RPMI7951 (cell line): Measurements from ENCODE around the gene KCNJ18. TPM values are rescaled to one million over a fixed set of nuclear protein-coding genes. Genes with fewer than 3 reads are reported as not detected.
"Not testable (repeated sequence)": the region's sequence is repeated elsewhere in the genome, so short reads cannot be mapped to it uniquely, and the experiment has no call there.

Experiments
- DNase-seq: peaks from one replicate; pipeline ENCODE4 v3.0.0-alpha.2; 2012; ENCODE audit warnings: low read depth
- total RNA-seq: library from RNA; depleted of rRNA; stranded (reverse); fragments of >200 nt; shearing (Covaris generic); gene quantifications from 2 replicates; pipeline ENCODE4 v1.2.3, GENCODE V29; 2014; rRNA removed

The KCNJ18 gene
- total RNA-seq, result not detected in 2 replicates

- DNase-seq, result not testable (repeated sequence)
These were observed at the start of gene KCNJ18 for GRCh38 chr17:21691883-21692703. KCNJ18 (plus strand) TSS chr17:21692523; CDS start chr17:21702787, 10,264 bp downstream.

- DNase-seq, result not testable (repeated sequence)
These were observed 44.2 kb upstream of the KCNJ18 start for GRCh38 chr17:21648125-21648524.

DNA sequence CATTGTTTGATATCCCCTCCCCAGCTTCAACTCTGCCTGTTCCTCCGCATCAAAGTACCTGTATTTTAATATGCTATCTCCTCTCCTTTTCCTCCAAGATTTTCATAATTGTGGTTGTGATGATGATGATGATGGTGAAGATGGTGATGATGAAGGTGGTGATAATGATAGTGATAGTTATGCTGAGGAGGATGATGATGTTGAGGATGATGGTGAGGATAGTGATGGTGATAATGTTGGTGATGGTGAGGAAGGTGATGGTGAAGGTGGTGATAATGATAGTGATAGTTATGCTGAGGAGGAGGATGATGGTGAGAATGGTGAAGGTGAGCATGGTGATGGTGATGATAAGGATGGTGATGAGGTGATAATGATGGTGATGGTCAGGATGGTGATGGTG lies 42.3 kb upstream of the KCNJ18 start:
- not testable (repeated sequence) for DNase-seq

- not testable (repeated sequence) for DNase-seq
These were observed 40.3 kb upstream of the KCNJ18 start for GRCh38 chr17:21652049-21652448.

GRCh38 chr17:21653211-21653610 lies 39.1 kb upstream of the KCNJ18 start:
- DNase-seq, result not testable (repeated sequence)

DNA sequence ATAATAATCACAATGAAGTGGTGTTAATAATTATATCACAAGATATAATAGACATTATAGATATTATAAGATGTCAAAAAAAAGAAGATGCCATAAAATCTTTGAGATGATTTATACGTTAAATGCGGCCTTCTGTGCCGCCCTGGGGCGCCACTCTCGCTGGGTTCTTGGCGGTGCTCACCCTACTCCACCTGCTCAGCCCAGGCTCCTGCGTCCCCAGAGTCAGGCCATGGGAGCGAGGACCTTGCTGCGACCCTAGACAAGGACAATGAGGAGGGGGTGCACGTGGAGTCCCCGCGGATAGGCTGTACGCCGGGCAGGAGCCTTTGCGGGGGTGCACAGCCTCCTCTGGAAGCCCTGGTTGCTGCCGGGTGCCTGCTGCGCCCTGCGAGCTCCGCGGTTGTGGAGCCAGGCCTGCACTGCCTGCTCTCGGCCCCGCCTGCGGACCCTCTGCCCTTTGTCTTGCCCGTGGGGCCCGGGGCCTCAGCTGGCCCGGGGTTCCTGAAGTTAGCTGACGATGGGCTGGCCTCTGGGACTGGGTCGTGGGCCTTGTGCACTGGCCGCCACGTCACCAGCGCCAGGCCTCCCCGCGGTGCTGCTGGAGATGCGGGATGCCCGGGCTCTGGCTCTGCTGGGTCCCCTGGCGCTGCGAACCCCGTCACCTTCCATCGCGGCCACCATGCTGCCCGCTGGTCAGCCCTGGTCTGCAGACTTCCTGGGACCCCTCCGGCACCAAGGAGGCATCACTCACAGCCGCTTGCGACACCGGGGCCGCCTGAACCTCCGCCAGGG lies 35.6 kb upstream of the KCNJ18 start:
- DNase-seq, result not testable (repeated sequence)

GRCh38 chr17:21659635-21660034 lies 32.7 kb upstream of the KCNJ18 start:
- DNase-seq, result not testable (repeated sequence)

GRCh38 chr17:21661455-21661854 lies 30.9 kb upstream of the KCNJ18 start:
- not testable (repeated sequence) for DNase-seq

DNA sequence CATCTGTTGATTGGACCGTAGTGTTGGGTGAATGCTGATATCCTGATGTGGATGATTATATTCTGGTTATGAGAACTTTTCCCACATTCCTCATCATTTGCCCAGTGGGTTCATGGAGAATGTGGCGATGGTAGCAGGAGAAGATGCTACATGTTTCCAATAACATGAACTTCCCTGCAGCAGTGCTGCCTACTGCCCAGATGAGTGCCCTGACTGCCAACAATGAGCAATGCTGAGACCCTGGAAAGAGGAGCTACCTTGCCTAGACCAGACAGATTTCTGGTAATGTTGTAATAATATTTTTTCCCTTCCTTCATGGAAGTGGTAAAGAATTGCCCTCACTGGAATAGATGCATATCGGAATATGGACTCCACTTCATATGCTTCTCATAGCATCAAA lies 29.2 kb upstream of the KCNJ18 start:
- not testable (repeated sequence) for DNase-seq

DNA sequence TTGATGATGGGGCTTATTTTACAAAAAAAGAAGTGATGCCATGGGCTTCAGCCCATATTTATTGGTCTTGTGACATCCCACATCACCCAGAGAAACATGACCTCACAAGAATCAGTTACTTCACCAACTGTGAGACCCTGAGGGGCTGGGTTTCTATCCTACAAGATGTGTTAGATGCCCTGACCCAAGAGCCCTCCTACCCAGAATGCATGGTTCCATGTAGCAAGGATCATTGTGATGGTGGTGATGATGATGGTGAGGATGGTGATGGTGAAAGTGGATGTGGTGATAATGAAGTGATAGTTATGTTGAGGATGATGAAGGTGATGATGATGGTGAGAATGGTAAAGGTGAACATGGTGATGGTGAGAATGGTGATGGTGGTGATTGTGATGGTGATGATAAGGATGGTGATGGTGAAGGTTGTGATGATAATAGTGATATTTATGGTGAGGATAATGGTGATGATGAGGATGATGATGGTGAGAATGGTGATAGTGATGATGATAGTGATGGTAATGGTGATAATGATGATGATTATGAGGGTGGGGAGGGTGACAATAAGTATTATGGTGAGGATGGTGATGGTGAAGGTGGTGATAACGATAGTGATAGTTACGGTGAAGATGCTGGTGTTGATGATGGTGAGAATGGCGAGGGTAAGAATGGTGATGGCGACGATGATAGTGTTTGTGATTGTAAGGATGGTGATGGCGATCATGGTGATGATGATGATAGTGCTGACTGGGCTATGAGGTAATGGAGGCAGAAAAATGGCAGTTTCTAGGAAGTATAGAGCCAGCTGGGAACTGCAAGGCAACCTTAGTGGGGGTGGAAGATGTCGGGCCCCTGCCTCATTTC lies 28.5 kb upstream of the KCNJ18 start:
- not testable (repeated sequence) for DNase-seq

GRCh38 chr17:21665171-21665570 lies 27.2 kb upstream of the KCNJ18 start:
- not testable (repeated sequence) for DNase-seq

DNA sequence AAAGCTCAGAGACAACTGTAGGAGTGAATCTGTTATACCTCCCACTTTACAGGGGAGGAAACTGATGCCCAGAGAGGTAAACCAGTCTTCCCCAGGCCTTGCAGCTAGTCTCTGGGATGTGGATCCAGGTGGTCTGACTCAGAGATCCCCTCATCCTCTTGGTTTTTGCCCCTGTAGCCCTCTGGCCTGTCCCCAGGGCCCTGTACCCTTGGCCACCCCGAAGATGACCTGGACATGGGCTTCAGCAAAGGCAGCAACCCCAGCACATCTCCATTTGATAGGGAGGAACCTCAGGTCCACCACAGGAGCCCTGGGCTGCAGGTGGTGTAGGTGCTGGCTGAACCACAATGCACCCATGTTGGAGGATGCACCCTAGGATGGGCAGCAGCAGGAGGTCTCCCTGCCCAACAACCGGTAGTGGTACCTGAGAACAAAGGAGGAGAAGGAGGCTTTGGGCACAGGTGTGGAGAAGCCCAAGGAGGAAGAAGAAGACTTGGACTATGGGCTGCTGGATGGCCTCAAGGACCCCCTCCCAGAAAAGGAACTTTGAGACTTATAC lies 26.3 kb upstream of the KCNJ18 start:
- not testable (repeated sequence) for DNase-seq

DNA sequence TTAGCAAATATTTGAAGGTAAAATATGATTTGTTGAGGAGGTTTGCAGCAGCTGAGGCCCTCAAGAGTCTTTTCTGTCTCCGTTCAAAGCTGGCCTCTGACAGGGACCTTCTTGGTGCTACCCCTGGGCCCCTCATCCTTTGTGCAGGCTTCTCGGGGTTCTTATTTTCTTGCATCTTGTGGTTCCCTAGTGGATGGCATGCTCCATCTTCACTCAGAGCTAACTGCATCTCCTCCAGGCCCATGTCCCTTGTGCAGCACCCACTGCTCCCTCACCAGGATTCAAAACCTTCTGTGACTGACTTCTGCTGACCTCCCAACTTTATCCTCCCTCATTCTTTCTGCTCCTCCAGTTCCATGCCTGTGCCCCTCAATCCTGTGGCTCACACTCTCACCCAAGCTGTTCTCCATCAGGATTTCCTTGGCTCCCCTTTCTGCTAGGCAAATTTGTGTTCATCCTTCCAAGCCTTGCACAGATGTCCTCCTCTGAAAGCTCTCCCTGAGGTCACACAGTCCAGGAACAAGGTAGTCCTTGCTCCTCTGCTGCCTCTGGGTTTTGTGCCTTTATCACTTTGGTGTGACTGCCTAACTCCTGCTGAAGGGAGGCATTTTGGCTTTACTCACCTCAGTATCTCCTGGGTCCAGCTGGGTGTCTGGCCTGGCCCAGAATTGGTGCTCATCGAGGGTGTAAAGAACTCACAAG lies 25.5 kb upstream of the KCNJ18 start:
- not testable (repeated sequence) for DNase-seq

DNA sequence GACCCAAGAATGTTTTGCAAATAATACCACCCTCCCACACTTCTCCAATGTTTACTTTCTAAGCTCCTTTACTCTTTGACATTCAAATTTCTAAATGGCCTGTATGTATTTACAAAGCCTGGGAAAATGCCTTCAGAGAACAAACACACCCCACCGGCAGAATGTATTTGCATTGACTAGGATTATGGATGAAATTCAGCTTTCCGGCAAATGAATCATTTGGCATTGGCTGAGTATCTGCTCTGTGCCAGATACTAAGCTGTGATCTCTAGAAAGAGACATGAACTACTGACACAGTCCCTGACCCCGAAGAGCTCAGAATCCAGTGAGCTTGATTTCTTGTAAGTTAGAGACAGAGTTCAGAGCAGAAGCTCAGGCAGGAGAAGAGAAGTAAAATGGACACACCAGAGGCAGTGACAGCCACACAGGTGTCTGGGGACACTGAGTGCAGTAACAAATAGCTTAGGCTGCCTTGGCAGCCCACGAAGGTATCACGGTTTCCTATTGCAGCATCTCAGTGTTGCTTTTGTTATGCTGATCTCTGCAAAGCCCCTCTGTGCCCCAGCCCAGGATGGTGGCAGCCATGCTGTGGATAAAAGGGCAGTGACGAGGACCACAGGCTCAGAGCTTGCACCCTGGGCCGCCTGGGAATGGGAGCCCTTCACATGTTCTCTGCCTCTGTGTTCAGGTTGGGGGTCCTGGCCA lies 24.8 kb upstream of the KCNJ18 start:
- not testable (repeated sequence) for DNase-seq

DNA sequence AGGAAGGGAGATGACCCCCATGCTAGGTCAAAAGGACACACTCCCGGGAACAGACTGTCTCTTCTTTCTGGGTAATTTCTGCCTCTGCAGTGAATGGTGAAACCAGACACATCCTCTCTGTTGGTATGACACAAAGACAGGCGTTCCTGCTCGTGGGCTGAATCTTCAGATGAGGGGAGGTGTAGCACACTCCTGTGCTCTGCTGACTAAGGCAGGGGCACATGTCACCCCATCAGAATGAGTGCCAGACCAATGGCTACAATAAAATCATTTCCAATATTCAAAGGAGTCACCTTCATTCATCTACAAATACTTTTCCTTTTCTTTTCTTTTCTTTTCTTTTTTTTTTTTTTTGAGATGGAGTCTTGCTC lies 24.2 kb upstream of the KCNJ18 start:
- not testable (repeated sequence) for DNase-seq

- DNase-seq, result not testable (repeated sequence)
These were observed 23.4 kb upstream of the KCNJ18 start for GRCh38 chr17:21668746-21669508.

DNA sequence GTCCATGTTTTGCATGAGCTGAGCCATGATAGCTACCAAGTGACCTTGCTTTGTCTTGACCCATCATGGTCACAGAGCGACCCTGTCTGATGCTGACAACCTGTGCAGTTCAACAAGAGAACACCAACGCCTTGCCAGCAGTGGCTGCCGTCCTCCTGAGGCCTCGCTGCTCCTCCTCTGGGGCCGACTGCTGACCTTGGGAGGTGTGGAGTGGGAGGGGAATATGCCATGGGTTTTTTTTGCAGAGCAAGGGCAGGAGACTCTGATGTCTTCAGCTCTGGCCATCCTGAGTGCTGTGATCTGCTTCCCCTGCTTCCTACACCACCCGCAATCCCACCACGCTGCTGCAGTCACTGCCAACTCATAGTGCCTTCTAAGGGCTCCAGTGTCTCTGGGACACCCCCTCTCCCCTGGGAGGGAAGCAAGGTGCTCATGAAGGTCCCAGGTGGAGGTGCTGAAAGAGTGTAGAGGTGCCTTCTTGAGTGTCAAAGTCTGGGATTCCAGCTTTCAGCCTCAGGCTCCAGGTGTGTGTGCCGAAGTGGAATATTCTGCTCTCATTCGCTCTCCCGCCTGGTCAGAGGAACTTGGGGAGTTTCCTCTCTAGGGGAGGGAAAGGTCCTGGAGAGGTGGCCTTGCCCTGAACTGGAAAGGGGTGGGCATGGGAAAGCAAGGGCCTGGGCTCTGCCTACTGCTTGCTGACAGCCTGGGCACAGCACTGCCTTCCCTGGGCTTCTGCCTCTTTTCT lies 22.5 kb upstream of the KCNJ18 start:
- not testable (repeated sequence) for DNase-seq

DNA sequence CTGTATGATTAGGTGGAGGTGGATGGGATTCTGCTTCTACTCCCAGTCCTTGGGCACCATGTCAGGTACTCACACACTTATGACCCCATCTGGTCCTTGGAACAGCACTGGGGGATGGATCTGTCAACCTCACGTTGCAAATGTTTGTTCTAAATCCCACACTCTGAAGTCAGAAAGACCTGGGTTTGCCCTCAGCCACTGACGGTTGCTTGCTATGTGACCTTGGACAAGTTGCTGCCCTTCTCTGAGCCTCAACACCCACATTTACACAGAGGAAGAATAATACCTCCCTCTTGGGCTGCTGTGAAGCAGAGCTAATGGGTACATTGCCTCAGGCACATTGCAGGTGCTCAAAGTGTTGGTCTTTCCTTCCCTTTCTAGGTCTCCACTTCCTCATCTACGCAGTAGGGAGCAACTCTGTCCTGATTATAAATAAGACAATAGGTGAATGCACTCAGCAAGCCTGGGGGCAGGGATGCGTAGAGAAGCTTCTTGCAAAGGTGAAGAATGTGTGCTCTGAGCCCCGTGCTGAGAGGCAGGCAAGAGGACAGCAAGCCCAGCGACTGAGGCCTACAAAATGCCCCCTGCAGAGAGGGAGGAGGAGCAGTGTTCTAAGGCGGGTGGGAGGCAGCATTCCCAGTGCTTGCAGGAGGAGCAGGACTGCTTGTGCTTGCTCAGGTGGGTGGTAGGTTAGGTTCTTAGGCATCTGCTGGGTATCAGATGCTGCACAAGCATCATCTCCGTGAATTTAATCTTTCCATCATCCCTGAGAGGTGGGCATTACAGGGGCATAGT lies 21.8 kb upstream of the KCNJ18 start:
- not testable (repeated sequence) for DNase-seq
